Measurements from ENCODE around the gene LDLRAP1. TPM values are rescaled to one million over a fixed set of nuclear protein-coding genes. Genes with fewer than 3 reads are reported as not detected.

The LDLRAP1 gene
- total RNA-seq, 4 donors from 2014 or later = 28.0 to 50.5 (median 40.7) TPM

DNA sequence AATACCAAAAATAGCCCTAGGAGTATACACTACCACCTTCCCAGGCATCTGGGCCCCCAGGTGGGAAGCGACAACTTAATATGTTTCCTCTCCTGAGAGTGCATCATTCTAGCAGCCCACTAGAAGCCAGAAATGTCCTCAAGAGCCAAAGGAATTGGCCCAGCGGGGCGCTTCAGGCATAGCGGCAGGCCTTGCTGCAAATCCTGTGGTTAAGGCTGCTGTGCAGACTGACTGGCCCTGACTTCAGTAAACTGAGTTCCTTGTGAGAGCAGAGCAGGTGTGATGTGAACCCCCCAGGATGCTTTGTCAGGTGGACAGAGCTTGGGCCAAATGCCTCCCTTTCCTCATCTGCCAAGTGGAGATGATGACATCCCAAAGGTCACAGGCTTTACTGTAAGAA is 29.7 kb upstream of the LDLRAP1 start:
- TF ChIP-seq POLR2AphosphoS5 (IDR thresholded peaks at IDR 0.05) (no peak), EP300 (IDR thresholded peaks at IDR 0.05) (no peak), POLR2A (IDR thresholded peaks at IDR 0.05) (no peak)
- TF ChIP-seq, protein P1, sequence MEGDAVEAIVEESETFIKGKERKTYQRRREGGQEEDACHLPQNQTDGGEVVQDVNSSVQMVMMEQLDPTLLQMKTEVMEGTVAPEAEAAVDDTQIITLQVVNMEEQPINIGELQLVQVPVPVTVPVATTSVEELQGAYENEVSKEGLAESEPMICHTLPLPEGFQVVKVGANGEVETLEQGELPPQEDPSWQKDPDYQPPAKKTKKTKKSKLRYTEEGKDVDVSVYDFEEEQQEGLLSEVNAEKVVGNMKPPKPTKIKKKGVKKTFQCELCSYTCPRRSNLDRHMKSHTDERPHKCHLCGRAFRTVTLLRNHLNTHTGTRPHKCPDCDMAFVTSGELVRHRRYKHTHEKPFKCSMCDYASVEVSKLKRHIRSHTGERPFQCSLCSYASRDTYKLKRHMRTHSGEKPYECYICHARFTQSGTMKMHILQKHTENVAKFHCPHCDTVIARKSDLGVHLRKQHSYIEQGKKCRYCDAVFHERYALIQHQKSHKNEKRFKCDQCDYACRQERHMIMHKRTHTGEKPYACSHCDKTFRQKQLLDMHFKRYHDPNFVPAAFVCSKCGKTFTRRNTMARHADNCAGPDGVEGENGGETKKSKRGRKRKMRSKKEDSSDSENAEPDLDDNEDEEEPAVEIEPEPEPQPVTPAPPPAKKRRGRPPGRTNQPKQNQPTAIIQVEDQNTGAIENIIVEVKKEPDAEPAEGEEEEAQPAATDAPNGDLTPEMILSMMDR (IDR thresholded peaks at IDR 0.05) = no peak
- H3K27me3 ChIP-seq = no peaks in the 10 kb centered on the region
- peak; percentile 35 to 68 for DNase-seq (ENCODE audit: low spot score in 2 of 2)
- H3K27ac ChIP-seq = no peak overlapping the region
- H3K4me1 ChIP-seq = no peaks in the 10 kb centered on the region
- 75% methylated on average over 4 of the region's 4 CpGs for WGBS
- no peaks in the 10 kb centered on the region for H3K36me3 ChIP-seq
- H3K9me3 ChIP-seq = no peaks in the 10 kb centered on the region
- no peak overlapping the region for H3K4me3 ChIP-seq

DNA sequence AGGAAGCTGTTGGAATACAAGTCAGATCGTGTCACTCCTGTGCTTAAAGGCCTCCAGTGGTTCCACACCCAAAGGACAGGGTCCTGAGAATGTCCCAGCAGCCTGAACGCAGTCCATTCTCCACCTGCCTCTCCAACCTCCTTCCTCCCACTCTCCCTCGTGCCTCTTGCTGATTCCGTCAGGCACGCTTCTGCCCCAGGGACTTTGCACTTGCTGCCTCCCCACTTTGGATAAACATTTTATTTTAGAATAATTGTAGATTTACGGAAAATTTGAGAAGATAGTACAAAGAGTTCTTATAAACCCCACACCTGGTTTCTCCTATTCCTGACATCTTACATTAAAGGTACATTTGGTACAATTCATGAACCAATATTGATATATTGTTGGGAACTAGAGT is 28.4 kb upstream of the LDLRAP1 start:
- TF ChIP-seq EP300 (IDR thresholded peaks at IDR 0.05) (no peak), POLR2A (IDR thresholded peaks at IDR 0.05) (no peak), POLR2AphosphoS5 (IDR thresholded peaks at IDR 0.05) (no peak)
- TF ChIP-seq, protein P1 (IDR thresholded peaks at IDR 0.05) = no peak
- no peak overlapping the region for H3K27ac ChIP-seq
- H3K27me3 ChIP-seq = no peaks in the 10 kb centered on the region
- H3K9me3 ChIP-seq = no peaks in the 10 kb centered on the region
- H3K4me1 ChIP-seq = no peaks in the 10 kb centered on the region
- H3K4me3 ChIP-seq = no peak overlapping the region
- no peaks in the 10 kb centered on the region for H3K36me3 ChIP-seq
- WGBS = 75% methylated on average over 6 of the region's 6 CpGs
- DNase-seq (ENCODE audit: low spot score in 2 of 2) = peak in 1 of 2 donors; percentile 34

DNA sequence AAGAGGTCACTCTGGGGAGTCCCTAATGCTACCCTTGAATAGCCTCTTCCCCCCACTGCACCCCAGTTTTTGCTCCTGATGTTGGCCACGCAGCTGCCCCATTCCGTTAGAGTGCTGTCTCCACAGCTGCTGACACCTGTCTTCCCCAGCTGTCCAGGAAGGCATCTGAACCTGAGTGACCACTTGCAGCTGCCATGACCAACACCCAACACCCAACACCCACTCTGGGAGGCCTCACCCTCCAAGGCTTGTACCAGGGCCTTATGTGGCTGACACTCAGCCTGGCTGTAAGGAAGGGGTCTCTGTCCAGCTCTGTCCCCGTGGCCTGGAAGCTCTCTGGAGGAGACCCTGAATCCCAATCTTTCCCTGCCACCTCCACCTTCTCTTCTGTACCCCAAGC is 26.7 kb upstream of the LDLRAP1 start:
- H3K27me3 ChIP-seq = no peaks in the 10 kb centered on the region
- no peaks in the 10 kb centered on the region for H3K9me3 ChIP-seq
- H3K36me3 ChIP-seq = no peaks in the 10 kb centered on the region
- H3K4me3 ChIP-seq = no peak overlapping the region
- no peak overlapping the region for H3K27ac ChIP-seq
- TF ChIP-seq POLR2AphosphoS5 (IDR thresholded peaks at IDR 0.05) (no peak), EP300 (IDR thresholded peaks at IDR 0.05) (no peak), POLR2A (IDR thresholded peaks at IDR 0.05) (no peak)
- TF ChIP-seq, protein P1 (IDR thresholded peaks at IDR 0.05) = no peak
- WGBS = 96% methylated on average over 3 of the region's 3 CpGs
- DNase-seq (ENCODE audit: low spot score in 2 of 2) = no peak
- no peaks in the 10 kb centered on the region for H3K4me1 ChIP-seq

DNA sequence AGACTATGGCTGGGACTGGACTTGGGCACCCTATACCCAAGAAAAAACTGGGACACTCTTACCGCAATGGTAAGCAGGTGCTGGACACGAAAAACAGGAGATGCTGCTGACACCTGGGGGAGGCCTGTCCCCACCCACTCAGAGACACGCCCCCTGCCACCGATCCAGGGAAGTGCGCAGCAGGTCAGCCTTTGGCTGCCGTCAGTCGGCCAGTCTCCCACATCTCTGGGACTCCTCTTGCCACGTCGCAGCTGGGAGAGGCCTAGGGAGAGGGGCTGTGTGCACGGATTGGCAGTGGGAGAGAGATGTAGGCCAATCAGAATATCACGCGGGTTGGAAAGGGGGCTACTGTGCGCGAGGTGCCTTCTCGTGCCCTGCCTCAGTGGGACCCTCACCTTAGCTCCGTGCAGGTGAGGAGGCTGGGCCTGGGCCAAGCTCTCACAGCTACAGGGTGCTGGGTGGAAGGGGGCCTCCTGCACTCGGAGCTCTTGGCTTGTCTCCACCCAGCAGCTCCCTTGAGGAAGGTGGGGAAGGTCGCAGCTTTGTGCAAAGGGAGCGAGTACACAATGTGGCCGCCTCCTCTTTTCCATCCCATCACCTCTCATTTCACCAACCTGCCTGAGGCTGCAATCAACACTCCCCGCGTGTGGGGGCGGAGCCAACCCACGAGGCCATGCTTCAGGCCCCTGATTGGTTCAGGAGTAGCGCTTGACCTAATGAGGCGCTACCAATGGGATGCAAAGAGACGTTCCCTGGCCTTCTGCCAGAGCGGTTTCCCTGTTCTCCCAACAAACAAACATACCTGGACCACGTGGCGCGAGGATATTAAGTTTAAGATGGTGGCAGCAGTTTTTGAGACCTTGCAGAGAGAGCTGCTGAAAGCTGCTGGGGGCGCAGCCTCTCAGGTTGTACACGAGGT is 25.7 kb upstream of the LDLRAP1 start:
- no peak overlapping the region for H3K27ac ChIP-seq
- H3K9me3 ChIP-seq = no peaks in the 10 kb centered on the region
- TF ChIP-seq POLR2AphosphoS5 (IDR thresholded peaks at IDR 0.05) (no peak), EP300 (IDR thresholded peaks at IDR 0.05) (no peak)
- WGBS = 79% methylated on average over 27 of the region's 33 CpGs
- no peaks in the 10 kb centered on the region for H3K36me3 ChIP-seq
- H3K4me3 ChIP-seq = no peak overlapping the region
- DNase-seq (ENCODE audit: low spot score in 2 of 2) = no peak
- no peaks in the 10 kb centered on the region for H3K4me1 ChIP-seq
- H3K27me3 ChIP-seq = no peaks in the 10 kb centered on the region

DNA sequence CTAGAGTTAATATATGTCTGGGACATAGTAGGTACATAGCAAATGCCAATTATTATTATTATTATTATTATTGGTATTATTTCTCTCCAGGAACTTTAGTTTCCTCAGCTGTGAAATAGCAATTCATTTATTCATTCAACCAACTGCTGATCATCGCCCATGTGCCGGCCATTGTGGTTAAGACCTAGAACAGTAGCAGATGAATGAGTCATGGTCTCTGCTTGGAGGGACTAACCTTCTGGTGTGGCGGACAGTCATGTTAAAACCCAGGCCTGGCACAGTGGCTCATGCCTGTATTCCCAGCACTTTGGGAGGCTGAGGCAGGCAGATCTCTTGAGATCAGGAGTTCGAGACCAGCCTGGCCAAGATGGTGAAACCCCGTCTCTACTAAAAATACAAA is 23.8 kb upstream of the LDLRAP1 start:
- WGBS = 90% methylated on average over 5 of the region's 5 CpGs

More for the DNA sequence above, 23.8 kb upstream of the LDLRAP1 start:
- Histone ChIP-seq H3K27me3 (peaks cover 4% of the 10 kb centered on the region), H3K4me1 (no peaks in the 10 kb centered on the region), H3K9me3 (no peaks in the 10 kb centered on the region), H3K27ac (no peak overlapping the region), H3K4me3 (no peak overlapping the region), H3K36me3 (no peaks in the 10 kb centered on the region)
- no peak for DNase-seq (ENCODE audit: low spot score in 2 of 2)
- TF ChIP-seq, protein P1 (IDR thresholded peaks at IDR 0.05) = no peak
- TF ChIP-seq POLR2AphosphoS5 (IDR thresholded peaks at IDR 0.05) = no peak
- TF ChIP-seq POLR2A (IDR thresholded peaks at IDR 0.05) = no peak
- no peak for TF ChIP-seq EP300 (IDR thresholded peaks at IDR 0.05)

Data from suprapubic skin (tissue), 4 donors.